Cardiac fibroblast (primary cell): ENCODE results near the gene RAB29.
"Not testable (repeated sequence)": the region's sequence is repeated elsewhere in the genome, so short reads cannot be mapped to it uniquely, and the experiment has no call there.

Experiments
- DNase-seq, 2 donors: peaks; one replicate each; pipeline versions ENCODE4 v3.0.0 to v3.0.0-alpha.2; 2010; ENCODE audit warnings: low read depth in 2 of 2
- H3K4me3 ChIP-seq, 2 donors: replicated peaks in 1 of 2; 1 replicate in 1 of 2; 2 replicates in 1 of 2; pipeline ENCODE4 v1.5.1; 2011; ENCODE audit warnings: low read depth in 2 of 2, low read length in 2 of 2, mild to moderate bottlenecking in 2 of 2, moderate library complexity in 1 of 2
- CTCF ChIP-seq: IDR thresholded peaks from one replicate; pipeline ENCODE4 v1.5.1; 2011; ENCODE audit warnings: low read depth, mild to moderate bottlenecking, low read length, inconsistent platforms

RAB29 gene

GRCh38 chr1:205775015-205775716 lies at the start of gene RAB29:
Gene RAB29, minus strand, starts transcription at chr1:205775482. Its CDS starts 526 bp downstream, at chr1:205774956.
- peak within 1 kb of the TSS; percentile 88 to 93 for H3K4me3 ChIP-seq
- peak; percentile 85 to 88 for DNase-seq
- no peak for TF ChIP-seq CTCF

- H3K4me3 ChIP-seq = no peak overlapping the region
- no peak for DNase-seq
- TF ChIP-seq CTCF = no peak
Observed at GRCh38 chr1:205824180-205824579, 48.9 kb upstream of the RAB29 start.

- DNase-seq, H3K4me3 ChIP-seq: not testable (repeated sequence)
Observed at GRCh38 chr1:205823260-205823659, 48.0 kb upstream of the RAB29 start.

DNA sequence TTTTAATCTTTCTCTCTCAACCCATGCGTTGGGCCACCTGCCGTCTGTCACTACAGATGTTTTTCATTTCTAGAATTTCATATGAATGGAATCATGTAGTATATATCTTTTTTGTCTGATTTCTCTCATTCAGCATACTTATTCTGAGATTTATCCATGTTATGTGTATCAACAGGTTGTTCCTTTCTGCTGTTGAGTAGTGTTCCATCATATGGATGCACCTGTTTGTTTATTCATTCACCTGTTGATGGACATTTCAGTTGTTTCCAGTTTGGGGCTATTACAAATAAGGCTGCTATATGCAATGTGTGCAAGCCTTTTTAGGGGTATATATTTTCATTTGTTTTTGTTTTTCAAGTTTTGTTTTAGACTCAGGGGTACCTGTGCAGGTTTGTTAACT lies 47.1 kb upstream of the RAB29 start:
- H3K4me3 ChIP-seq = no peak overlapping the region
- no peak for DNase-seq
- no peak for TF ChIP-seq CTCF

DNA sequence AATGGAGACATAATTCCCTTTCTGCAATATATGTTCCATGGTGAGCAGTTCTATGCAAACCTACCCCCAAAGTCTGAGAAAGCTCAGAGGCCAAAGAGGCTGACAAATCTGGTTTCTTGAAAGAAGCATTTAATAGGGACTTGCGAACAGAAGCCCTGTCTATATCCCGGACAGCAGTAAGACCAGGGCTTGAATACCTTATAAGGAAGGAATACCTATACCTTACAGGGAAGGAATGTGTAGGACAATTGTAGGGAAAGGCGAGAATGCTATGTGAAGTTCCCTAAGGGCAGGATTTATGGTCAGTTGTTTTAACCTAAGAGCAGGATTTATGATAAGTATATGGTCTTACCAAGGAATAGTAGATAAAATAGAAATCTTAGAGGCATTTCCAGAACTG lies 42.7 kb upstream of the RAB29 start:
- no peak for DNase-seq

DNA sequence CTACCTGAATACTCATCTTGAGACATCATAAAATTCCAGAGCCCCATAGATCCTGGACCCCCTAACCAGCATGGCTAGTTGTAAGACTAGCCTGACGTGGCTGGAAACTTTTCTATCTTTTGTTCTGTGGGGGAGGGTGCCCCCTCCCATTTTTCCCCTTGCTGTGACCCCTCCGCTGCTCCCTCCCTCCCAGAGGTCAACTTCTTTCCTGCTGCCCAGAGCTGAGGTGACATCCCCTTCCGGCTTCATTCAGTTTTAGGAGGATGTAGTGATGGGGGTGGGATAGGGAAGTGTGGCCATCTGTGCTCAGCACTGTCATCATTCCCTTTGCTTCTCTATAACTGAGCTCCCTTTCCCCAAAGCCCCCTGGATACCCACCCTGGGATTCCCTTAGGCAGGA lies 42.1 kb upstream of the RAB29 start:
- H3K4me3 ChIP-seq = no peak overlapping the region
- no peak for DNase-seq
- no peak for TF ChIP-seq CTCF

More for the DNA sequence above, 42.7 kb upstream of the RAB29 start:
- TF ChIP-seq CTCF = no peak
- H3K4me3 ChIP-seq = no peak overlapping the region

GRCh38 chr1:205813755-205814058 lies 38.4 kb upstream of the RAB29 start:
- no peak for TF ChIP-seq CTCF
- H3K4me3 ChIP-seq = peak overlapping the region; percentile 75 to 84
- peak; percentile 63 to 78 for DNase-seq
